ENCODE results near the gene PMP22.

The PMP22 gene

DNA sequence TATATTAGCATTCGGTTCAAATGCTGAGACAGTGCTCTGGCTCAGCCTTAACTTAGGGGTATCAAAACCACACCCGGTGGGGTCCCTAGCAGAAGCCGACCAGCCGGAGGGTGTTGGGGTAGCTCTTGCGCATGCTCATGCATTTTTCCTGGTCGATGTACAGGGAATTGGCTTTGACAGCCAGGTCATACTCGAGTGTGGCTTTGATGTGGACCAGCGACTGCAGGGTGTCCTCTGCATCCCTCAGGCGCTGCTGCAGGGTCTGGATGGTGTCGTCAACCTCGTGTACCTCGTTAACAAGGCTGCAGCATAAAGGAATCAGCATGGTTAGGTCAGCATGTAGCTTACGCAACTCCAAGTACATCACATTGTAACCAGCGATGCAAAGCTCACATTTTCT is 38.7 kb upstream of the PMP22 start:
- TF ChIP-seq, protein P1, sequence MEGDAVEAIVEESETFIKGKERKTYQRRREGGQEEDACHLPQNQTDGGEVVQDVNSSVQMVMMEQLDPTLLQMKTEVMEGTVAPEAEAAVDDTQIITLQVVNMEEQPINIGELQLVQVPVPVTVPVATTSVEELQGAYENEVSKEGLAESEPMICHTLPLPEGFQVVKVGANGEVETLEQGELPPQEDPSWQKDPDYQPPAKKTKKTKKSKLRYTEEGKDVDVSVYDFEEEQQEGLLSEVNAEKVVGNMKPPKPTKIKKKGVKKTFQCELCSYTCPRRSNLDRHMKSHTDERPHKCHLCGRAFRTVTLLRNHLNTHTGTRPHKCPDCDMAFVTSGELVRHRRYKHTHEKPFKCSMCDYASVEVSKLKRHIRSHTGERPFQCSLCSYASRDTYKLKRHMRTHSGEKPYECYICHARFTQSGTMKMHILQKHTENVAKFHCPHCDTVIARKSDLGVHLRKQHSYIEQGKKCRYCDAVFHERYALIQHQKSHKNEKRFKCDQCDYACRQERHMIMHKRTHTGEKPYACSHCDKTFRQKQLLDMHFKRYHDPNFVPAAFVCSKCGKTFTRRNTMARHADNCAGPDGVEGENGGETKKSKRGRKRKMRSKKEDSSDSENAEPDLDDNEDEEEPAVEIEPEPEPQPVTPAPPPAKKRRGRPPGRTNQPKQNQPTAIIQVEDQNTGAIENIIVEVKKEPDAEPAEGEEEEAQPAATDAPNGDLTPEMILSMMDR (IDR thresholded peaks at IDR 0.05; ENCODE audit: insufficient read depth, low read length, poor library complexity, severe bottlenecking), result no peak
- no peak overlapping the region for H3K4me3 ChIP-seq (replicated peaks; ENCODE audit: low read depth, low read length)
- no peak for DNase-seq (ENCODE audit: extremely low read depth, insufficient read length)
- H3K27me3 ChIP-seq (replicated peaks; ENCODE audit: control insufficient read depth, insufficient read depth, low read length), result no peaks in the 10 kb centered on the region
- H3K36me3 ChIP-seq (ENCODE audit: control insufficient read depth, insufficient read depth, low read length), result no peaks in the 10 kb centered on the region

DNA sequence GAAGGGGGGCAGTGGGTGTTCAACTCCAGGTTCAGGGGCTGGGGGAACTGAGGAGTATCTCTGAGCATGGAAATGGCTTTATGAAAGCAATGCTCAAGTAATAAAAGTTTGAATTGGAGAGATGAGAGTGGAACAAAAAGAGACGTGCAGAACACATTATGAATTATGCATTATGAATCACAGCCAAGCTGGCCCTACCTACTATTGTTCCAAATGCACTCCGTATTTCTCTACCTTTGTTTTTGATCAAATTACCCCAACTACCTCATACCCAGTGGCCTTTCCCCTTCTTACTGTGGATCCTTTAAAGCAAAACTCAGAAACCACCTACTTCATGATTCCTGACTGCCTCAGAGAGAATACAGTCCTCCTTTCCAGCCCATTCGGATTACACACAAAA is 38.1 kb upstream of the PMP22 start:
- TF ChIP-seq, protein P1 (IDR thresholded peaks at IDR 0.05; ENCODE audit: insufficient read depth, low read length, poor library complexity, severe bottlenecking), result no peak
- no peak for DNase-seq (ENCODE audit: extremely low read depth, insufficient read length)
- Histone ChIP-seq H3K4me3 (replicated peaks; ENCODE audit: low read depth, low read length) (no peak overlapping the region), H3K27me3 (replicated peaks; ENCODE audit: control insufficient read depth, insufficient read depth, low read length) (no peaks in the 10 kb centered on the region), H3K36me3 (ENCODE audit: control insufficient read depth, insufficient read depth, low read length) (no peaks in the 10 kb centered on the region)

DNA sequence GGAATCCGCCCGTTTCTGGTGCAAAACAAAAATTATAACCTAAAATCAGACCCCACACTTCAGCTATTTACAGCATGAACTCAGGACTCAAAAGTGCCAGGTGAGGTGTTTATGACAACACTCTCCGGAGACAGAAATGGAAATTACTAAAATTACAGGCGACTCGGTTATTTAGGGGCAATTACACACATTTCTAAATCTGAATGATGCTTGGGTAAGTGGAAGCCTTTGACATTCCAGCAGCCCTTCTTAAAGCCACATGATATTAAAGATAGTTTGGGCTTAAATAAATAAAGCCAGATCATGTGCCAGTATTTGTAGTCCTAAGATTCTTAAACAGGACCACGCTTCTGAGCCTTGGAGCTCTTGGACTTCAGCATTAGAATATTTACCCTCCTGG is 36.7 kb upstream of the PMP22 start:
- no peaks in the 10 kb centered on the region for H3K27me3 ChIP-seq (replicated peaks; ENCODE audit: control insufficient read depth, insufficient read depth, low read length)
- no peak for DNase-seq (ENCODE audit: extremely low read depth, insufficient read length)
- no peaks in the 10 kb centered on the region for H3K36me3 ChIP-seq (ENCODE audit: control insufficient read depth, insufficient read depth, low read length)
- H3K4me3 ChIP-seq (replicated peaks; ENCODE audit: low read depth, low read length), result no peak overlapping the region
- TF ChIP-seq, protein P1 (IDR thresholded peaks at IDR 0.05; ENCODE audit: insufficient read depth, low read length, poor library complexity, severe bottlenecking), result no peak

DNA sequence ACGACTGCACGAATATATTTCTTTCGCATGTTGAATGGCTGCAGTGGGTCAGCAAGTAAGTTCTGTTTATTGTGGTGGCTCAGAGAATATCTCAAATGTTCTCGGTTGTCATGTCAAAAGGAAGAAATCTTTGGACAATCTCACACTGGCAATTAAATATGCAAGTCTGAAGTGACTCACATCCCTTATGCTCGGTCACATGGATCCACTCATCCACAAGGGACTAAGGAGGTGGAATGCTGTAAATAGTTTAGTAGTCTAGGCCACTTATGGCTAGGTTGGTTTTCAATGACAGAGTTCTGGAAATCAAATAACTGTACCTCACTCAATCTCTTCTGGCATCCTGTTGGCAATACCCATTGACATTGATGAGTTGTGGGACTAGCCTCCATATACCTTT is 33.0 kb upstream of the PMP22 start:
- no peaks in the 10 kb centered on the region for H3K36me3 ChIP-seq (ENCODE audit: control insufficient read depth, insufficient read depth, low read length)
- TF ChIP-seq, protein P1 (IDR thresholded peaks at IDR 0.05; ENCODE audit: insufficient read depth, low read length, poor library complexity, severe bottlenecking), result no peak
- no peak for DNase-seq (ENCODE audit: extremely low read depth, insufficient read length)
- H3K27me3 ChIP-seq (replicated peaks; ENCODE audit: control insufficient read depth, insufficient read depth, low read length), result no peaks in the 10 kb centered on the region
- no peak overlapping the region for H3K4me3 ChIP-seq (replicated peaks; ENCODE audit: low read depth, low read length)

DNA sequence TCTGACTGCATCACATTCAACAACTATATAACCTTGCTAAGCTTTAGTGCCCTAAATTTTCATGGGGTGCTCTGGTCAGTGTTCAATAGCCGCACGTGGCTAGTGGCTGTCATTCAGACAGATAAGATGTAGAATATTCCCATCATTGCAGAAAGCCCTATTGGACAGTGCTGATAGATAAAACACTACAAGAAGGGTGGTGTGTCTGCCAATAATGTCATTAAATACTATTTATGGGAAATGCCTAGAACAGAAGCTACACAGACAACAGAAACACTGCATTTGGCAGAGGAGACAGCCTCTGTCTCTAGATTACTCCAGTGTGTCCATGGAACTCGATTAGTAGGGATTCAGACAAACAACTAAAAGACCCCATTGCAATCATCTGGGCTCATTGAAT is 28.4 kb upstream of the PMP22 start:
- Histone ChIP-seq H3K27me3 (replicated peaks; ENCODE audit: control insufficient read depth, insufficient read depth, low read length) (no peaks in the 10 kb centered on the region), H3K36me3 (ENCODE audit: control insufficient read depth, insufficient read depth, low read length) (no peaks in the 10 kb centered on the region), H3K4me3 (replicated peaks; ENCODE audit: low read depth, low read length) (no peak overlapping the region)
- no peak for DNase-seq (ENCODE audit: extremely low read depth, insufficient read length)
- TF ChIP-seq, protein P1 (IDR thresholded peaks at IDR 0.05; ENCODE audit: insufficient read depth, low read length, poor library complexity, severe bottlenecking), result no peak

DNA sequence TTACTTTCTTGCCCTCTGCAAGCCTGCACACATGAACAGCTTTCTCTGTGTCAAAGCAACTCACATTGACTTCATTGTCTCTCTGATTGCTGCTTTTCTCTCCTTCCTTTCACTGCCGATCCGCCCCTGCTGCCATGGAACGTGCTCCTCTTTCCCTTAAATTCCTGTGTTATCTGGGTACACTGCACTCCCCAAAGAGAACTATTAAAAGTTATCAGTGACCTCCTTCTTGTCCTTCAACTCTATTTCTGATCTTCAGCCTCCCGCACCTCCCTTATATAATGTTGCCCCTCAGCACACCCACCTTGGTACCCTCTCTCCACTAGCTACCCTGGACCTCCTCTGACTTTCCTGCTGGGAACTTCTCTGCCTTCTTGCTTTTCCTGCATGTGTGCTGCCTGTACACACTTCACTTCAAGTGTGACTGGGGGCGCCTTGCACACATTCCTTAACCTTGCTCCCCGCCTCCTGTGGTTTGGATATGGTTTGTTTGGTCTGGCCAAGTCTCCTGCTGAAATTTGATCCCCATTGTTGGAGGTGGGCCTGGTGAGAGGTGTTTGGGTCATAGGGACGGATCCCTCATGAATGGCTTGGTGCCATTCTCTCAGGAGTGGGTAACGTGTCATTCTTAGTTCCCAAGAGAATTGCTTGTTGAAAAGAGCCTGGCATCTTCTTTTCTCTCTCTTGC is 26.7 kb upstream of the PMP22 start:
- TF ChIP-seq, protein P1 (IDR thresholded peaks at IDR 0.05; ENCODE audit: insufficient read depth, low read length, poor library complexity, severe bottlenecking), result no peak
- H3K27me3 ChIP-seq (replicated peaks; ENCODE audit: control insufficient read depth, insufficient read depth, low read length), result no peaks in the 10 kb centered on the region
- no peak for DNase-seq (ENCODE audit: extremely low read depth, insufficient read length)
- H3K36me3 ChIP-seq (ENCODE audit: control insufficient read depth, insufficient read depth, low read length), result no peaks in the 10 kb centered on the region
- no peak overlapping the region for H3K4me3 ChIP-seq (replicated peaks; ENCODE audit: low read depth, low read length)

Data from GM06990 (cell line).